Prostate gland (tissue), 2 donors: ENCODE data around the gene PBRM1.

Experiments
- POLR2A ChIP-seq: fragments of 450-650 bp; IDR thresholded peaks from one replicate; pipeline ENCODE4 v1.6.1; 2016; ENCODE audit warnings: antibody characterized with exemption, mild to moderate bottlenecking
- TF ChIP-seq, protein P1 (sequence below), 4 experiments: fragments of 200-600 bp in 2 of 4; fragments of 450-650 bp in 2 of 4; sonication (generic) in 2 of 4; IDR thresholded peaks; 1 replicate in 3 of 4; 2 replicates in 1 of 4; pipeline ENCODE4 v1.5.1; 2016 to 2019; ENCODE audit warnings: antibody characterized with exemption in 4 of 4, mild to moderate bottlenecking in 2 of 4, moderate library complexity in 2 of 4

DNA sequence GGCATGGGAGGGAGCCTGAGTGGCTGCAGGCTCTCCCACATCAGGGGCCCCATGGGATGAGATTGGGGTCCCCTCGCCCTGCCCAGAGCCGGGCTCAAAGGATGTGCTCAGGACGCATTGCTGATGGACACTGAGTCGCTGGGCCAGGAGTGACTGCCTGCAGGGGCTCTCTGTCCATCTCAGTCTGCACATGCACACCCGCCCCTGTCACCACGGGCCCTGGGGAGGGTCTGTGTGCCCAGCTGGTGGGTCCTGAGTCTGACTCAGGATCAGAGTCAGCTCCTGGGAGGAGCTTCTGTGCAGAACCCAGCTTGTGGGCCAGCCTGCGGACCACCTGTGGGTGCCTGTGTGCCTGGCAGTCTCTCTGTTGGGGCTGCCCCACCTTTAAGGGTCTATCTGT, 172.4 kb downstream of the PBRM1 start:
- TF ChIP-seq, protein P1, sequence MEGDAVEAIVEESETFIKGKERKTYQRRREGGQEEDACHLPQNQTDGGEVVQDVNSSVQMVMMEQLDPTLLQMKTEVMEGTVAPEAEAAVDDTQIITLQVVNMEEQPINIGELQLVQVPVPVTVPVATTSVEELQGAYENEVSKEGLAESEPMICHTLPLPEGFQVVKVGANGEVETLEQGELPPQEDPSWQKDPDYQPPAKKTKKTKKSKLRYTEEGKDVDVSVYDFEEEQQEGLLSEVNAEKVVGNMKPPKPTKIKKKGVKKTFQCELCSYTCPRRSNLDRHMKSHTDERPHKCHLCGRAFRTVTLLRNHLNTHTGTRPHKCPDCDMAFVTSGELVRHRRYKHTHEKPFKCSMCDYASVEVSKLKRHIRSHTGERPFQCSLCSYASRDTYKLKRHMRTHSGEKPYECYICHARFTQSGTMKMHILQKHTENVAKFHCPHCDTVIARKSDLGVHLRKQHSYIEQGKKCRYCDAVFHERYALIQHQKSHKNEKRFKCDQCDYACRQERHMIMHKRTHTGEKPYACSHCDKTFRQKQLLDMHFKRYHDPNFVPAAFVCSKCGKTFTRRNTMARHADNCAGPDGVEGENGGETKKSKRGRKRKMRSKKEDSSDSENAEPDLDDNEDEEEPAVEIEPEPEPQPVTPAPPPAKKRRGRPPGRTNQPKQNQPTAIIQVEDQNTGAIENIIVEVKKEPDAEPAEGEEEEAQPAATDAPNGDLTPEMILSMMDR (IDR thresholded peaks at IDR 0.05) = no peak
- TF ChIP-seq POLR2A = no peak
